ENCODE data around the gene SMYD3.

Gene SMYD3

DNA sequence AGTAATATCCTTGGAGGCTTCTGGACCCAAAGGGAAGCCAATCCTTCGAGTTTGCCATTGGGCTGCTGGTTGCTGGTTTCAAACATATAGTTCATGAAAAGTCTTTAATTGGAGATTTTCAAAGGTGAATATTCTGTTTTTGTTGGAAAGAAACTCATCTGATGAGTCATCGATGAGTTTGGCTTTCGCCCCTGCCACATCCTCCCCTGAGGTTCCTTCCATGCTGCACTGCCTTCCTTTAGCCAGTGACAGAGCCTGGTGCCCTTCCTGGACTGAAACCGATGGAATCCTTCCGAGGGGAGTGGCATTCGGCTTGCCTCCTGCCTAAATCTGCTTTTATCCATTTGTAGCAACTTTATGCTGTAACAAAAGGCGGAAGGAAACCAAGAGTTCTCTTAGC is 802.3 kb downstream of the SMYD3 start:
- no peak for DNase-seq (ENCODE audit: low read depth)
- TF ChIP-seq, protein P1, sequence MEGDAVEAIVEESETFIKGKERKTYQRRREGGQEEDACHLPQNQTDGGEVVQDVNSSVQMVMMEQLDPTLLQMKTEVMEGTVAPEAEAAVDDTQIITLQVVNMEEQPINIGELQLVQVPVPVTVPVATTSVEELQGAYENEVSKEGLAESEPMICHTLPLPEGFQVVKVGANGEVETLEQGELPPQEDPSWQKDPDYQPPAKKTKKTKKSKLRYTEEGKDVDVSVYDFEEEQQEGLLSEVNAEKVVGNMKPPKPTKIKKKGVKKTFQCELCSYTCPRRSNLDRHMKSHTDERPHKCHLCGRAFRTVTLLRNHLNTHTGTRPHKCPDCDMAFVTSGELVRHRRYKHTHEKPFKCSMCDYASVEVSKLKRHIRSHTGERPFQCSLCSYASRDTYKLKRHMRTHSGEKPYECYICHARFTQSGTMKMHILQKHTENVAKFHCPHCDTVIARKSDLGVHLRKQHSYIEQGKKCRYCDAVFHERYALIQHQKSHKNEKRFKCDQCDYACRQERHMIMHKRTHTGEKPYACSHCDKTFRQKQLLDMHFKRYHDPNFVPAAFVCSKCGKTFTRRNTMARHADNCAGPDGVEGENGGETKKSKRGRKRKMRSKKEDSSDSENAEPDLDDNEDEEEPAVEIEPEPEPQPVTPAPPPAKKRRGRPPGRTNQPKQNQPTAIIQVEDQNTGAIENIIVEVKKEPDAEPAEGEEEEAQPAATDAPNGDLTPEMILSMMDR (conservative IDR thresholded peaks at IDR 0.05; ENCODE audit: low read depth, low read length): no peak
- H3K4me3 ChIP-seq (ENCODE audit: low read length): no peak overlapping the region

DNA sequence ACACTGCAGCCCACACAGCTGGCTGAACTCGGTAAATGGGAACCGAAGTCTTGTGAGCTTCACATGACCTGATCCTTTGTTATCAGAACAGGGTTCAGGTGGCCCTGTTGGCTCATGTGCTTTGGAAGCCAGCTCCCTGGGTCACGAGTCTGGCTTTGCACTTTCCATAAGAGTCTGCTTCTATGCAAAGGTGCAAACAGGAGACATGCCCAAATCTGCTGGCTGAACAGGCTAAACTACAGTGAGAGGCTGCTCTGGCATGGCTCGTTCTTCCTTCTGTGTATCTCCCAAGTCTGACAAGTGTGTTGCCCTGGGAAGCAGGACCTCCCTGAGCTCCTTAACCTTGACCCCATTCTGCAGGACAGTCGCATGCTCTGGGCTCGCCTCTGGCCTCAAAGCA is 802.7 kb downstream of the SMYD3 start:
- TF ChIP-seq, protein P1 (conservative IDR thresholded peaks at IDR 0.05; ENCODE audit: low read depth, low read length): no peak
- H3K4me3 ChIP-seq (ENCODE audit: low read length): no peak overlapping the region
- DNase-seq (ENCODE audit: low read depth): no peak

DNA sequence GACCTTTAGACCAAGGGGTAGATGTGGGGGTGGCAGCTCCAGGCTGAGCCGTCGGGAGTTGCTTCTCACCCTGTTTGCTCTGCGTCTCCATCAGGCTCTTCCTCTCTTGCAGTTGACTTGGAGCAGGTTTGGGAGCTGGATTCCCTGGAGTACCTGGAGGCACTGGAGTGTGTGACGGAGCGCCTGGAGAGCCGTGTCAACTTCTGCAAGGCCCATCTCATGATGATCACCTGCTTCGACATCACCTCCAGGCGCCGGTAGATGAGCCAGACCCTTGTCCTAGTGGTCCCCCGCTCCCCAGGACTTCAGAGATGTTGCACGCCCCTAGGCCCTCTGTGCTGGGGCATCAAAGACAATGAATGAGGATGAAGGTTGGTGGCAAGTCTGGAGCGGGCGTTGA is 804.7 kb downstream of the SMYD3 start:
- DNase-seq (ENCODE audit: low read depth): no peak
- no peak overlapping the region for H3K4me3 ChIP-seq (ENCODE audit: low read length)

DNA sequence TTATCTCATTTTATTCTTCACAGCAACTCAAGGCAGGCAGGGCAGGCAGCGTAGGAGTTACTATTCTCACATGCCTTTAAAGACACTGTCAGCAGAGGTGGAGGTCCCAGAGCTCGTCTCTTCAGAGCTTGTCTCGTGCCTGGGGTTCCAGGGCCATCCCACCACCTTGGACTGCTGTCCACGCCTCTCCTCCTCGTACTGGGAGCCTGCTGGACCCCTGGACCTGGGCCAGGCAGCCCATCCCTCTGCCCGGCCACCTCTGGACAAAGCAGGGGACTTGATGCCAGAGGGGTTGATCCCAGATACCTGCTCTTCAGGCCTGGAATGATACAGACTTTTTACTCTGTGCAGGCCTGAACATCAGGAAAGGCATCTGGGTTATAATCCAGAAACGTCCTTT is 805.4 kb downstream of the SMYD3 start:
- H3K4me3 ChIP-seq (ENCODE audit: low read length): no peak overlapping the region
- no peak for DNase-seq (ENCODE audit: low read depth)
- TF ChIP-seq, protein P1 (conservative IDR thresholded peaks at IDR 0.05; ENCODE audit: low read depth, low read length): no peak

More for the DNA sequence above, 804.7 kb downstream of the SMYD3 start:
- TF ChIP-seq, protein P1 (conservative IDR thresholded peaks at IDR 0.05; ENCODE audit: low read depth, low read length): no peak

DNA sequence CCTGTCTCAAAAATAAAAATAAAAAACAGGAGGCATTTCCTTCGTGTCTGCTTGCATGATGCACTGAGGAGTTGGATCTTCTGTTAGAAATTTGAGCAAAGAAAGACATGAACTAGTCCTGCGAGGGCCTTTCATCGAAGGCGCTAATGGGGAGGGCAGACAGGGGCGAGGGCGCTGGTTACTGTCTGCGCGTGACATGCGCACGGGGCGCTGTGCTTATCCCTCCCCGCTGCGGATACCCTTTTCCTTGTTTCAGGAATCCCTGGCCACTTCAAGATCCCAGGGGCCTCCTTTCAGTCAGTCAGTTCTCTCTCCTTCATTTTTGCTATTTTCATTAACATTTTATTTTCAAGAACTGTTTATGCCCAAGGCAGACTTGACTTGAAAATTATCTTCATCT is 806.4 kb downstream of the SMYD3 start:
- H3K4me3 ChIP-seq (ENCODE audit: low read length): no peak overlapping the region
- TF ChIP-seq, protein P1 (conservative IDR thresholded peaks at IDR 0.05; ENCODE audit: low read depth, low read length): no peak
- no peak for DNase-seq (ENCODE audit: low read depth)
